Uterus (tissue), 2 donors: ENCODE data around the gene MSANTD3.

ENCODE experiments used
- CTCF ChIP-seq, 4 experiments: fragments of 200-600 bp in 2 of 4; fragments of 450-650 bp in 2 of 4; sonication (generic) in 2 of 4; IDR thresholded peaks; one replicate each; pipeline ENCODE4 v1.5.1; 2016 to 2019; ENCODE audit warnings: antibody characterized with exemption in 4 of 4, mild to moderate bottlenecking in 2 of 4, moderate library complexity in 1 of 4
- POLR2A ChIP-seq, 2 donors: fragments of 450-650 bp; IDR thresholded peaks; one replicate each; pipeline ENCODE4 v1.6.1; 2016; ENCODE audit warnings: antibody characterized with exemption in 2 of 2, mild to moderate bottlenecking in 1 of 2, moderate library complexity in 1 of 2

DNA sequence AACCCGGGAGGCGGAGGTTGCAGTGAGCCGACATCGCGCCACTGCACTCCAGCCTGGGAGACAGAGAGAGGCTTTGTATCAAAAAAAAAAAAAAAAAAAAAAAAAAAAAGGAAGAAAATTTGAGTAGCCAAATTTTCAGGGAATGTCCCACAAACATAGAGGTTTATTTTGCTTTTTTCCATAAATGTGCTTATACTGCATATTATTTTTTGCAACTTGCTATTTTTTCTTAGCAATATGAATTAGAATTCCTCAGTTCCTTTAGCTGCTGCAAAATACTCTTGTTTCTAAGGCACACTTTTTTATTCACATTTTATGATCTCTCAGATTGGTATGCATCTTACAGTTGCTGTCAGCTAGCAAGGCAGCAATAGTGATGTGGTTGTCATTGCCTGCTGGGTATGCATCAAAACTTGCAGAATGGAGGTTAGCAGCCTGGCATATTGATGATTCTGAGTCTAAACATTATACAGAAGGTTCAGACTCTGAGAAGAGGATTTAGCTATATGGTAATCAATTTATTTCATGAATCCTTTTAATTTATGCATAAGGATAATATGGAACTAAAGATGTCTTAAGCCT, 13.0 kb upstream of the MSANTD3 start:
- TF ChIP-seq CTCF (IDR thresholded peaks at IDR 0.05): no peak
- TF ChIP-seq POLR2A (IDR thresholded peaks at IDR 0.05): no peak
